Measurements from ENCODE around the gene SMIM13.

SMIM13 gene

DNA sequence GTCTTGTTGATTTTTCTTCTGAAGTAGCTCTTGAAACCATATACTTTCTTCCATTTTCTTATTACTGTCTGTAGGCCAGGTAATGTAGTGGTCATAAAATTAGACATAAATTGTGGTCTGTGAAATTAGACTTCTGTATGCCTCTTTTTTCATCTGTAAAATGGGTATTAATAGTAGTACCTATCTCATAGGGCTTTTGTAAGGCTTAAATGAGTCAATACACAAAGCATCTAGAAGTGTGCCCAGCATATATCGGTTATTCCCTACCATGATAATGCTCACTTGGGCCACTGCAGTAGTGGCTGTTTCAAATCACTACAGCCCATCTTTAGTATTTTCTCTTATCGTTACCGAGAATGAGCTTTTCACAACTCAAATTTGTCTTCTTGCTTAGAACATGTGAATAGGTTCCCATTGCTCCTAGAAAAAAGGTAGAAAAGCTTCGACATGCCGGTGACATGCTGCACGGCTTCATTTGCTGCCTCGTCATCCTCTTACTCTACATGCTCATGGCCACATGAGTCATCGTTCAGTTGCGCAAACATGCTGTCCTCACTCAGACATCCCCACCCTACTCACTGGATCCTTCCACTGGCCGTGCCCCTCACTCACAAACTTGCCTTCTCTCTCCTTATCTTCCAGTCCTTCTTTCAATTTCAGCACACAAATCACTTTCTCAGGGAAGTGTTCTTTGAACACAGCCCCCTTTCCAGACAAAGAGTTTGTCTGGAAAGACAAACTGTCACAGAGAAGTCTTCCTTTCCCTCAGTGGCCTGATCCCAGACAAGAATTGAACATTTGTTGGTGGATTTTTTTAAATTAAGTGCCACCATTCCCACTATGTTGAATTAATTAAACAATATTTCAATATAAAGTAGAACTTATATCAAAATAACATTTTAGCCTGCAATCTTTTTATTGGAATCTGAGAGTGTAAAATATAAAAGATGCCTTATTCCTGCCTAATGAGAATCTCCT, 50.0 kb downstream of the SMIM13 start:
- H3K4me3 Mint-ChIP-seq, result no peak overlapping the region
- no peak for DNase-seq
- no peaks in the 10 kb centered on the region for H3K36me3 Mint-ChIP-seq (ENCODE audit: low read depth)
- H3K27me3 Mint-ChIP-seq, result no peaks in the 10 kb centered on the region
- no peak overlapping the region for H3K27ac Mint-ChIP-seq
- no peaks in the 10 kb centered on the region for H3K9me3 Mint-ChIP-seq
- peaks cover 24% of the 10 kb centered on the region for H3K4me1 Mint-ChIP-seq (ENCODE audit: low read depth)

DNA sequence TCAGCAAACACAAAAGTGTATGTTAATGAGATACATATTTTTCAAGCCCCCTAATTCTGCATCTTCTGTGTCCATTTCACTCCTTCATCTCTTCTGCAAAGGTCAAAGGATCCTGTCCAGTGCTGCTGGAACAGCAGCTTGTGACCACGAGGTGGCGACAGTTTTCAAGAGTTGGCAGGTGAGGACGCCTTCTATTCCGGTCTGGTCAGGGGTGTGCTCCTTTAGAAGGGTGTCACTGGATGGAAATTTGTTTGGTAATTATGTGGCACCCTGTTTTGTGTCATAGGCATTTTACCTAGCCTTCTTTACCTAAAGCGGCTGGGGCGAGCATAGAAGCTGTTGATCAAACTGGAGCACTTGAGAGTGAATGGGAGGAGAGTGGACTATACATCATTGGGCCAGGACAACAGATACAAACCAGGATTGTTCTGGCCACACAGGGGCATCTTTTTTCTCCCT, 50.8 kb downstream of the SMIM13 start:
- H3K36me3 Mint-ChIP-seq (ENCODE audit: low read depth), result no peaks in the 10 kb centered on the region
- H3K27ac Mint-ChIP-seq, result no peak overlapping the region
- H3K27me3 Mint-ChIP-seq, result no peaks in the 10 kb centered on the region
- peaks cover 16% of the 10 kb centered on the region for H3K4me1 Mint-ChIP-seq (ENCODE audit: low read depth)
- DNase-seq, result peak; percentile 80
- H3K9me3 Mint-ChIP-seq, result no peaks in the 10 kb centered on the region
- H3K4me3 Mint-ChIP-seq, result no peak overlapping the region

DNA sequence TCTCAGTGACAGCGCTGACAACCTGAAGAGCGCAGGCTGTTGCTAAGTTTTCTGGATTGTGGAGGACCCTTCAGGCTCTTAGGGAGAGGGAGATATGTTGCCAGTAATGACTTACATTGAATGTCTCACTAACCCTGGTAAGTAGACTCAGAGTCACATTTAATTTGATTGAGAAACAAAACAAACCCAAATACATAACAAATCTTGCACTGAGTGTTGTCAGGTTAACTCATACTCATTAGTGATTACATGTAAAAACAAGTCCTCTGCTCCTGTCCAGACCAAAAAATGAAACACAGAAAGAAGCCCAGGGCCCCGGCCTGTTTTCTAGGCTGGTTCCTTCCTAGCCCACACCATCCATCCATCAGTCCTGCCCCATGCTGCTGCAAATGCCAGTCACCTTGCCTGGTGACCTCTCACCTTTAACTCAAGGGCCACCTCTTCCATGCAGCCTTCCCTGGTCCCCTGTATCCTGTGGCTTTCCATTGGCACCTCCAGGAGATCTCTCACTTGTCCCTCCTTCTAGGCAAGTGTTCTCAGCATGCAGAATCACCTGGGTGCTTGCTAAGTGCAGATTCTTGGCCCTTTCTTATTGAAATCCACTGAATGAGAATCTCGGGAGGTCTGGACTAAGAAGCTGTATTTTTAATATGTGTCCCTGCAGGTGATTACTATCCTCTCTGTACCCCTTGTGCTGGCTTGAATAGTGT, 52.6 kb downstream of the SMIM13 start:
- no peak for DNase-seq
- Mint-ChIP-seq H3K4me3 (no peak overlapping the region), H3K27ac (no peak overlapping the region), H3K36me3 (ENCODE audit: low read depth) (no peaks in the 10 kb centered on the region), H3K4me1 (ENCODE audit: low read depth) (peaks cover 7% of the 10 kb centered on the region), H3K9me3 (no peaks in the 10 kb centered on the region), H3K27me3 (no peaks in the 10 kb centered on the region)

DNA sequence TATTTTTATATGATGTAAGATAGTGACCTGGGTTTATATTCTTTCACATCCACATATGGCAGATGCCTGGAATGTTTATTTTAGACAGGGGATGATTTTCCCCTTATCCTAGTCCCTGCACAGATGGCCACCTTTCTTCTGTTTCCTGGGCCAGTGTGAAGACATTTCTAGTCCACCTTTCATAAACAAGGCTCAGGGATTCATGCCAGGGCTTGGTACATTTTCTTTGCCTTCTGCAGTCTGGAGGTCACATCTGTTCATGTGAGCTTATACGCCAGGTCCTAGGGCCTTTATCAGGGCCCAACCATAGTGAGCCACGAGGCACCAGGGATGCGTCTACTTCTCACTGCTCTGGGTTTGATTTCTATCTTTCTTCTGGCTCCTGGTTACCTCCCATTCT, 55.9 kb downstream of the SMIM13 start:
- H3K9me3 Mint-ChIP-seq, result no peaks in the 10 kb centered on the region
- H3K36me3 Mint-ChIP-seq (ENCODE audit: low read depth), result no peaks in the 10 kb centered on the region
- no peak overlapping the region for H3K27ac Mint-ChIP-seq
- H3K4me3 Mint-ChIP-seq, result no peak overlapping the region
- H3K4me1 Mint-ChIP-seq (ENCODE audit: low read depth), result peaks cover 9% of the 10 kb centered on the region
- H3K27me3 Mint-ChIP-seq, result peaks cover 4% of the 10 kb centered on the region
- no peak for DNase-seq

DNA sequence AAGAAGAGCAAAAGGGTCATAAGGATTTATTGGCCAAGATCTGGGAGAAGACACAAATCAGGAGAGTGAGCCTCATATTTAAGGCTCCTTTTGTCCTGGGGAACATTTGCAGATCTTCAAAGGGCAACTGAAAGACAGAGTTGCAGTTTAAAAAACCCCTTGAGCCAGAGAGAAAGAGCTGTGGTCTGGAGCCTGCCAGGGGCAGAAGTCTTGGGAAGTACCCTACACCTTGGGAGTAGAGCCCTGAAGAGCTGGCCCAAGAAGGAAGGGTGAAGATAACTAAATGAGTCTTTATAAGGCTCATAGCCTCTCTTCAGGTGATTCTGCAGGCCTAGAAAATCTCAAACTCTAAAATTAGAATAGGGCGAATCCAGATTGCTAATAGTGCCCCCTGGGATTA, 57.9 kb downstream of the SMIM13 start:
- no peak overlapping the region for H3K27ac Mint-ChIP-seq
- no peak for DNase-seq
- peaks cover 9% of the 10 kb centered on the region for H3K4me1 Mint-ChIP-seq (ENCODE audit: low read depth)
- no peaks in the 10 kb centered on the region for H3K9me3 Mint-ChIP-seq
- H3K36me3 Mint-ChIP-seq (ENCODE audit: low read depth), result no peaks in the 10 kb centered on the region
- no peak overlapping the region for H3K4me3 Mint-ChIP-seq
- H3K27me3 Mint-ChIP-seq, result peaks cover 9% of the 10 kb centered on the region

DNA sequence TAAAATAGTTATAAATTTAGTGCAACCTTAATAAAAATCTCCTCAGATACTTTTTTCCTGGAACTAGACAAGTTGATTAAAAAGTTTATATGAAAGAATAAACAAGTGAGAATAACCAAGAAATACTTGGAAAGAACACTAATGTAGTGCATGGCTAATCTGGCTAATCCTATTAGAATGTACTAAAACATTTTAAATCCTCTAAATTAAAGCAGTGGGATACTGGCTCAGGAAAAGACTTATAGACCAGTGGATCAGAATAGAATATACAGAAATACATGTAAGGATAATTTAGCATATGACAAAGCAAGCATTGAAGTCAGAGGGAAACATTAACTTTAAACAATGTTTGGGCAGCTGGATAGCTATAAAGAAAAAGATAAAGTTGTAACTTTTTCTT, 58.9 kb downstream of the SMIM13 start:
- Mint-ChIP-seq H3K4me3 (no peak overlapping the region), H3K27ac (no peak overlapping the region), H3K9me3 (no peaks in the 10 kb centered on the region), H3K36me3 (ENCODE audit: low read depth) (no peaks in the 10 kb centered on the region), H3K27me3 (peaks cover 11% of the 10 kb centered on the region), H3K4me1 (ENCODE audit: low read depth) (peaks cover 9% of the 10 kb centered on the region)
- DNase-seq, result no peak

DNA sequence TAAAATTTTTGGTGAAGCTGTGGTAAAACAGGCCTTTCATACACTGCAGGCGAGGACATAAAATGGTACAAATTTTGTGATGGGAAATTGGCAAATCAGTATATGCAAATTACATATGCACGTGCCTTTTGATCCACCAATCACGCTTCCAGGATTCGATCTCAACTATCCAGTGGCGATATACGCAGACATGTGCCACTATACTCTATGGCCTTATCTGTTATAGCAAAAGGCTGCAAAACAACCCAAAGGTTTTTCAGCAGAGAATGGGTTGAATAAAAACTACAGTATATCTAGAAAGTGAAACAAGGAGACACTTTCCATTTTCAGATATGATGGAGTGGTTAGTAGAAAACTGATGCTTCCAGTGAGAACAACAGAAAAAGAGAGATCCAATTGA, 59.8 kb downstream of the SMIM13 start:
- DNase-seq, result no peak
- peaks cover 9% of the 10 kb centered on the region for H3K4me1 Mint-ChIP-seq (ENCODE audit: low read depth)
- peaks cover 11% of the 10 kb centered on the region for H3K27me3 Mint-ChIP-seq

DNA sequence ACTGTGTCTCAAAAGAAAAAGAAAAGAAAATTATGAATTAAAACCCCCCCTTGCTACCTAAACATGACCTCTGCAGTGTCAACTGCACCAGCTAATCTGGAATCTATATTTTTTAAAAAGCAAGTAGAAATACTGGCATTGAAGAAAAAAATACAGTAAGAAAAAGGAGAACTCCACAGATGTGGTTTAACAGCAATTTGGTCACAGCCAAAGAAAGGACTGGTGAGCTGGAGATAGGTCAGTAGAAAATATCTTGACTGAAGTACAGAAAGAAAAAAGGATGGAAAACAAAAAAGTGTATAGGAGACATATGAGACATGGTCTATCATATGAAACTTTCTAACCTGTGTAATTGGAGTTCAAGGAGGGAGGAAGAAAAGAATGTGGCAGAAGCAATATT, 62.0 kb downstream of the SMIM13 start:
- H3K9me3 Mint-ChIP-seq, result no peaks in the 10 kb centered on the region
- H3K36me3 Mint-ChIP-seq (ENCODE audit: low read depth), result no peaks in the 10 kb centered on the region
- H3K4me1 Mint-ChIP-seq (ENCODE audit: low read depth), result peaks cover 9% of the 10 kb centered on the region
- no peak overlapping the region for H3K4me3 Mint-ChIP-seq
- H3K27me3 Mint-ChIP-seq, result peaks cover 11% of the 10 kb centered on the region
- no peak overlapping the region for H3K27ac Mint-ChIP-seq
- DNase-seq, result no peak

More for the DNA sequence above, 59.8 kb downstream of the SMIM13 start:
- H3K4me3 Mint-ChIP-seq, result peak overlapping the region; percentile 53
- H3K27ac Mint-ChIP-seq, result no peak overlapping the region
- no peaks in the 10 kb centered on the region for H3K36me3 Mint-ChIP-seq (ENCODE audit: low read depth)
- no peaks in the 10 kb centered on the region for H3K9me3 Mint-ChIP-seq

DNA sequence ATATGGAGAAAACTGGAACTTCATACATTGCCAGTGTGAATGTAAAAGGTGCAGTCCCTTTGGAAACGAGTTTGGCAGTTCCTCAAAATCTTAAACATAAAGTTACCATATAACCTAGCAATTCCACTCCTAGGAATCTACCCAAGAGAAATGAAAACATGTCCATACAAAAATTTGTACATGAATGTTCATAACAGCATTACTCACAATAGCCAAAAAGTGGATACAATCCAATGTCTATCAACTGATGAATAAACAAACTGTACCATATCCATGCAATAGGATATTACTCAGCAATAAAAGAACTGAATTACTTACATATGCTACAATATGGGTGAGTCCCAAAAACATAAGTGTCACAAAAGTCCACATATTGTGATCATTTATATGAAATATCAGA, 66.6 kb downstream of the SMIM13 start:
- Mint-ChIP-seq H3K4me1 (ENCODE audit: low read depth) (peaks cover 11% of the 10 kb centered on the region), H3K4me3 (no peak overlapping the region), H3K27me3 (peaks cover 2% of the 10 kb centered on the region), H3K9me3 (no peaks in the 10 kb centered on the region), H3K36me3 (ENCODE audit: low read depth) (no peaks in the 10 kb centered on the region), H3K27ac (no peak overlapping the region)
- DNase-seq, result no peak

DNA sequence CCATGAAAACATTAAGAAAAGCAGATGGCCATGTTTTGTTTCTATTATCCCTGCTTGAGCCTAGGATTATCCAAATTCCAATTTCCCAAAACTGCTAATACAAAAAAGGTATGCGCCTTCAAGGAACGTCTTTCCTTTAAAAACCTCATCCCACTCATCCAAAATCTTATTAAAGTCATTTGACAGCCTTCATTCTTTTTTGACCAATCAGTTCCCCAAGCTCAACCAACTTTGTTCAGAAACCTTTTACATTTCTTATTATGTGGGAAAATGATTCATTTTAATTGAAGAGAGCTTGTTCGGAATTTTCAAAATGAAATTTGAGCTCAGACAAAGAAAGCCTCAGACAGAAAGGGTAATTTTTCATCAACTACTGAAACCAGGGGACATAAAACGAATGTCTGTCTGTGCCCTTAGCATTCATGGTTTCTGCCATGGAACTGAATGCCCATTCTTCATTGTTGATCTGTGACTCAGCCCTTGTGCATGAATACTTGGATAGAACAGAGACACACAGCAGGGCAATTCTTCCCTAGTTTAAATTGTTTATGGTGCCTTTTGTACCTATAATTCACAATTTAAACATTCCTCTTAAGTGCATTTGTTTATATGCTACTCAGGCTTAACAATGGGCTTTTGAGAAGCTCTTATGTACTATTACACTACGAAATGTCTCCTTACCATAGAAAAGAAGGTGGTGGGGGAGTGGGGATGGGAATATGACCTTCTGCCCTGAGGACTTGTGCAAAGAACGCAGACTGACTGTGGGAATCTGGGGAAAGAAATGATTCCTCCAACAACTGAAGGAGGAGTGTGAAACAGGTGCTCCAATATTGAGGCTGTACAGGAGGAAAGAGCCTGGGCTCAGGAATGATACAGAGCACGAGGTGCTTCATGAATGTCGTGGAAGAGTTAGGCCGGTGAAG, 67.7 kb downstream of the SMIM13 start:
- peaks cover 2% of the 10 kb centered on the region for H3K27me3 Mint-ChIP-seq
- H3K36me3 Mint-ChIP-seq (ENCODE audit: low read depth), result no peaks in the 10 kb centered on the region

DNA sequence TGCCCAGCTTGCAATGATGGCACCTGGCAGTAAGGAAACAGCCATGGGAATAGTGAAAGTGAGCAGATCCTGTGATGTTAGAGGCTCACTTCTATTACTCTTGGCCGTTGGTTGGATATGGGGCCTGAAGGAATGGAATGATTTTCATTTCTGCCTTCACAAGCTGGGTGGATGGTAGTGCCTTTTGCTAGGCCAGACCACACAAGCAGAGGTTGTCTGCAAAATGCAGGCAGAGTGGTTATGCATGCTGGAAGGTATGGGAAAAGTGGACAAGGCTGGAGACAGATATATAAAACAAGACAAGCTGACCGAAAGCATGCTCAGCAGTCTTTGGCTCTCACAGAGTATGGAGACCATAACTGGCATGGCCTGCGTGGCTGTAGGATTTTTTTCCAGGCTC, 68.6 kb downstream of the SMIM13 start:
- no peak for DNase-seq
- H3K4me3 Mint-ChIP-seq, result no peak overlapping the region
- H3K4me1 Mint-ChIP-seq (ENCODE audit: low read depth), result peaks cover 16% of the 10 kb centered on the region
- H3K27me3 Mint-ChIP-seq, result no peaks in the 10 kb centered on the region
- H3K27ac Mint-ChIP-seq, result no peak overlapping the region
- H3K9me3 Mint-ChIP-seq, result no peaks in the 10 kb centered on the region
- no peaks in the 10 kb centered on the region for H3K36me3 Mint-ChIP-seq (ENCODE audit: low read depth)

More for the DNA sequence above, 67.7 kb downstream of the SMIM13 start:
- H3K4me3 Mint-ChIP-seq, result no peak overlapping the region
- DNase-seq, result no peak
- peaks cover 16% of the 10 kb centered on the region for H3K4me1 Mint-ChIP-seq (ENCODE audit: low read depth)
- no peak overlapping the region for H3K27ac Mint-ChIP-seq
- no peaks in the 10 kb centered on the region for H3K9me3 Mint-ChIP-seq

DNA sequence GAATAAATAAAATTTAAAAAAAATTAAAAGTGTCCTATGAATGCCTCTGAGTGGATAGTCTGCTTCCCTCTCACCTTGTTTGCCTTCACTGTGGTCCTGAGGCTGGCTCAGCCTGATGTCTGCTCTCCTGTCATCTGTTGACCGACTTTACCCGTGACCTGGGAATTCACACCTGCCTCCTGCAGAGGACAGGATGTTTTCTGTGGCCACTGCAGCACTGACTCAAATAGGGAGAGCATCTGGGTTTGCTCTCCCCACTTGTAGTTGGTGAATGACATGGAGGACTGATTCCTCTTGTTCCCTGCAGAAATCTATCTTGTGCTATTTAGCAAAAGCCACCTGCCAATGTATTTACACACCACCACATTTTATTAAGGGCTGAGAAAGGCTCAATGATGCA, 70.3 kb downstream of the SMIM13 start:
- no peak for DNase-seq
- no peaks in the 10 kb centered on the region for H3K9me3 Mint-ChIP-seq
- H3K27ac Mint-ChIP-seq, result no peak overlapping the region
- H3K4me3 Mint-ChIP-seq, result no peak overlapping the region
- H3K27me3 Mint-ChIP-seq, result no peaks in the 10 kb centered on the region
- no peaks in the 10 kb centered on the region for H3K36me3 Mint-ChIP-seq (ENCODE audit: low read depth)
- peaks cover 17% of the 10 kb centered on the region for H3K4me1 Mint-ChIP-seq (ENCODE audit: low read depth)

DNA sequence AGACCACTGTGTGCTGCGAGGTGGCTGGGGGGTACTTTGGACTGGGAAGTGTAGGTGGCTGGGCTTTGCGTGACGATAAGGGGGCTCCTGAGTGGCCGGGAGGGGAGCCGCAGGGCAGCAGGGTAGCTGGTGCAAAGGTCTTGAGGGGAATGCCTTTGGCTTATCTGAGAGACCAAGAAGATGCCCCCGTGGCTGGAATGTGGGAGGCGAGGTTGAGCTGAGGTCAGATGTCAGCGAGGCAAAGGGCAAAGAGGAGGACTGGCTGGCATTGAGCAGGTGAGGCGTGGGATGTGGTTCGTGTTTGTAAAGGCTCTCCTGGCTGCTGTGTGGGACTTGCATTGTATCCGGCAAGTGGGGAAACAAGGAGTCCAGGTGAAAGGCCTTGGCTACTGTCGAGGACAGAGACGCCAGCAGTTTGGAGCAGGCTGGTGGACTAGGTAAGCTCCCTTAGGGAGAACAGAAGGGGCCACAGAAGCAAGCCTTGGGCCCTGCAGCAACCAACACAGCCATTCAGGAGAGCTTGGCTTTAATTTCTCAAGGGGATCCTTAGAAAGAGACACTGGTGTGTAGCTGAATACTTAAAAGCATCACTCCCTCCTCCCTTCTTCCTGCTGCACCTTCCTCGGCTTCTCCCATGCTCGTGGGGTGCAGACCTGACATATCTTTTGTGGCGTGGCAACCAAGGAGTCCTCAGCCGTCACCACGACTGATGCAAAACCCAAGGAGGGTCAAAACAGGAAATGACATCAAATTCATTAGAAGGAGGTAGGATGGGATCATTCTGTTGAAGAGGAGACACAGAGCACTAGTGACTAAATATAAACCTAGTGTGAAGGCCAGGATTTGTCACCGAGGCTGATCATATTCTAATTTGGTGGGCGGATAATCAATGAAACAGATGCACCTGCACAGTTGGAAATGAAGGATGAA, 71.3 kb downstream of the SMIM13 start:
- Mint-ChIP-seq H3K4me1 (ENCODE audit: low read depth) (peaks cover 20% of the 10 kb centered on the region), H3K27ac (no peak overlapping the region), H3K4me3 (no peak overlapping the region), H3K27me3 (no peaks in the 10 kb centered on the region), H3K36me3 (ENCODE audit: low read depth) (no peaks in the 10 kb centered on the region), H3K9me3 (no peaks in the 10 kb centered on the region)
- DNase-seq, result no peak
